H1 (cell line): Measurements from ENCODE around the gene LCN15. TPM values are rescaled to one million over a fixed set of nuclear protein-coding genes. Genes with fewer than 3 reads are reported as not detected.

Experiments used
- CHD7 ChIP-seq: fragments of 300-600 bp; sonication (generic); IDR thresholded peaks from 2 replicates; pipeline ENCODE4 v1.7.1; 2012; ENCODE audit warnings: low read length, moderate library complexity, mild to moderate bottlenecking, inconsistent platforms; ENCODE audit not compliant: insufficient replicate concordance
- CREB1 ChIP-seq: IDR thresholded peaks from 2 replicates; pipeline ENCODE4 v1.6.1; 2012; ENCODE audit warnings: inconsistent platforms
- GTF2F1 ChIP-seq: IDR thresholded peaks from 2 replicates; pipeline ENCODE4 v1.6.1; 2012; ENCODE audit warnings: low read depth, low read length, improper control_type of control experiment, borderline replicate concordance
- NANOG ChIP-seq: IDR thresholded peaks from 2 replicates; pipeline ENCODE4 v1.6.1; 2011; ENCODE audit warnings: low read length, low read depth, mild to moderate bottlenecking, inconsistent platforms; ENCODE audit not compliant: insufficient read depth, poor library complexity, severe bottlenecking
- RNF2 ChIP-seq: fragments of 200-900, 300-1000 bp; sonication (generic); IDR thresholded peaks from 2 replicates; pipeline ENCODE4 v1.7.1; 2016; ENCODE audit warnings: borderline replicate concordance, low read depth, mild to moderate bottlenecking, antibody characterized with exemption, low read length; ENCODE audit not compliant: poor library complexity, severe bottlenecking; ENCODE audit errors: missing control alignments
- SIN3A ChIP-seq, 2 experiments: IDR thresholded peaks in 1 of 2; conservative IDR thresholded peaks in 1 of 2; 2 replicates each; pipeline ENCODE4 v1.6.1; 2011 to 2012; ENCODE audit warnings: low read length in 2 of 2, improper control_type of control experiment in 1 of 2, low read depth in 1 of 2, mild to moderate bottlenecking in 1 of 2
- SP4 ChIP-seq: IDR thresholded peaks from 2 replicates; pipeline ENCODE4 v1.6.1; 2012; ENCODE audit warnings: low read length, inconsistent platforms
- SUZ12 ChIP-seq: fragments of 200-600 bp; sonication (generic); IDR thresholded peaks from 2 replicates; pipeline ENCODE4 v1.6.1; 2012; ENCODE audit warnings: mild to moderate bottlenecking, inconsistent platforms, low read length, moderate library complexity, mixed read lengths
- polyA plus RNA-seq, 7 experiments: library from polyadenylated mRNA; depleted of rRNA in 3 of 7; stranded (reverse) in 5 of 7; unstranded in 2 of 7; fragments of >200 nt in 5 of 7; fragments of 200-250 nt in 2 of 7; gene quantifications; 1 replicate in 5 of 7; 2 replicates in 1 of 7; 4 replicates in 1 of 7; pipeline versions ENCODE4 v1.2.1 to v1.2.3, GENCODE V29; 2011 to 2013; ENCODE audit warnings: missing spikeins in 2 of 7, mixed read lengths in 2 of 7
- total RNA-seq: library from RNA; stranded (reverse); fragmentation: NEBNext Ultra II Directional; extraction: Animal tissue kit (Norgen Biotek cat#: 25700); gene quantifications from 2 replicates; pipeline ENCODE4 v1.2.1, GENCODE V29; 2021

Gene LCN15
- total and polyA plus RNA-seq, 2 of the 8 experiments (the other 6 are each of a cell fraction or from before 2014, with no cell fraction given): 0.08 to 0.47 TPM

- TF ChIP-seq CHD7: no peak
- TF ChIP-seq SIN3A (conservative IDR thresholded peaks at IDR 0.05 in 1 of 2, IDR thresholded peaks at IDR 0.05 in 1 of 2; ENCODE audit: low read depth in 1 of 2, low read length in 2 of 2): no peak
- TF ChIP-seq GTF2F1: no peak
- no peak for TF ChIP-seq CREB1
- no peak for TF ChIP-seq RNF2
- no peak for TF ChIP-seq NANOG
- no peak for TF ChIP-seq SUZ12
- no peak for TF ChIP-seq SP4
Measured at GRCh38 chr9:136762221-136762691, 2.1 kb downstream of the LCN15 start (continued).
